Peyer's patch (tissue), 4 donors: Measurements from ENCODE around the gene MCOLN1. TPM values are rescaled to one million over a fixed set of nuclear protein-coding genes. Genes with fewer than 3 reads are reported as not detected.

Source experiments
- DNase-seq, 3 donors: peaks; one replicate each; pipeline ENCODE4 v3.0.0-alpha.2; 2017 to 2019
- H3K27ac ChIP-seq, 4 donors: fragments of 200-600 bp; sonication (generic); one replicate each; pipeline ENCODE4 v1.5.1; 2016 to 2019
- H3K27me3 ChIP-seq, 2 donors: fragments of 200-600 bp; sonication (generic); one replicate each; pipeline ENCODE4 v1.5.1; 2019
- H3K36me3 ChIP-seq, 3 donors: fragments of 200-600 bp; sonication (generic); one replicate each; pipeline ENCODE4 v1.5.1; 2016 to 2019
- H3K4me1 ChIP-seq, 4 donors: fragments of 200-600 bp; sonication (generic); one replicate each; pipeline ENCODE4 v1.5.1; 2016 to 2019
- H3K4me3 ChIP-seq, 4 donors: fragments of 200-600 bp; sonication (generic); 1 replicate in 3 of 4; 2 replicates in 1 of 4; pipeline ENCODE4 v1.5.1; 2016 to 2019; ENCODE audit warnings: mild to moderate bottlenecking in 1 of 4
- H3K9me3 ChIP-seq, 4 donors: fragments of 200-600 bp; sonication (generic); one replicate each; pipeline ENCODE4 v1.5.1; 2016 to 2019; ENCODE audit warnings: mild to moderate bottlenecking in 1 of 4
- CTCF ChIP-seq, 6 experiments: fragments of 450-650 bp in 4 of 6; fragments of 200-600 bp in 2 of 6; sonication (generic) in 1 of 6; IDR thresholded peaks; one replicate each; pipeline ENCODE4 v1.5.1; 2017 to 2019; ENCODE audit warnings: antibody characterized with exemption in 6 of 6, mild to moderate bottlenecking in 3 of 6, moderate library complexity in 1 of 6
- POLR2A ChIP-seq, 2 donors: fragments of 450-650 bp; IDR thresholded peaks; one replicate each; pipeline ENCODE4 v1.5.1; 2017; ENCODE audit warnings: antibody characterized with exemption in 2 of 2, mild to moderate bottlenecking in 2 of 2, moderate library complexity in 2 of 2
- total RNA-seq, 4 donors: library from RNA; depleted of rRNA; stranded (reverse); fragments of >200 nt; gene quantifications; one replicate each; pipeline ENCODE4 v1.1.0, GENCODE V29; 2016

The MCOLN1 gene
- total RNA-seq, 4 donors from 2014 or later = 18.0 to 37.1 (median 21.9) TPM

- peaks cover 0 to 52% (median 0%) of the 10 kb centered on the region in 3 donors for H3K36me3 ChIP-seq
- no peaks in the 10 kb centered on the region for H3K27me3 ChIP-seq
- H3K27ac ChIP-seq = peak overlapping the region in 1 of 4 donors; percentile 17
- H3K4me3 ChIP-seq = no peak overlapping the region
- no peak for TF ChIP-seq CTCF (IDR thresholded peaks at IDR 0.05)
- TF ChIP-seq POLR2A (IDR thresholded peaks at IDR 0.05) = no peak
- H3K4me1 ChIP-seq = peaks cover 0 to 5% (median 0%) of the 10 kb centered on the region in 4 donors
- no peak for DNase-seq
- no peaks in the 10 kb centered on the region for H3K9me3 ChIP-seq
Measured at GRCh38 chr19:7544626-7545025, 22.2 kb downstream of the MCOLN1 start.

GRCh38 chr19:7545300-7545699 is 22.9 kb downstream of the MCOLN1 start:
- Histone ChIP-seq H3K4me3 (no peak overlapping the region), H3K9me3 (no peaks in the 10 kb centered on the region), H3K27me3 (no peaks in the 10 kb centered on the region), H3K4me1 (peaks cover 0 to 5% (median 0%) of the 10 kb centered on the region in 4 donors), H3K27ac (peak overlapping the region in 1 of 4 donors; percentile 17), H3K36me3 (peaks cover 0 to 52% (median 0%) of the 10 kb centered on the region in 3 donors)
- no peak for TF ChIP-seq POLR2A (IDR thresholded peaks at IDR 0.05)
- no peak for TF ChIP-seq CTCF (IDR thresholded peaks at IDR 0.05)
- DNase-seq = no peak

GRCh38 chr19:7545904-7546303 is 23.5 kb downstream of the MCOLN1 start:
- H3K4me1 ChIP-seq = peaks cover 0 to 12% (median 0%) of the 10 kb centered on the region in 4 donors
- H3K27ac ChIP-seq = no peak overlapping the region
- no peak for DNase-seq
- H3K4me3 ChIP-seq = no peak overlapping the region
- no peaks in the 10 kb centered on the region for H3K27me3 ChIP-seq
- TF ChIP-seq CTCF (IDR thresholded peaks at IDR 0.05) (no peak), POLR2A (IDR thresholded peaks at IDR 0.05) (no peak)
- peaks cover 0 to 52% (median 0%) of the 10 kb centered on the region in 3 donors for H3K36me3 ChIP-seq
- H3K9me3 ChIP-seq = no peaks in the 10 kb centered on the region

GRCh38 chr19:7547159-7547558 is 24.7 kb downstream of the MCOLN1 start:
- H3K27me3 ChIP-seq = no peaks in the 10 kb centered on the region
- peaks cover 0 to 45% (median 0%) of the 10 kb centered on the region in 3 donors for H3K36me3 ChIP-seq
- H3K4me1 ChIP-seq = peaks cover 0 to 12% (median 0%) of the 10 kb centered on the region in 4 donors
- TF ChIP-seq CTCF (IDR thresholded peaks at IDR 0.05) (no peak), POLR2A (IDR thresholded peaks at IDR 0.05) (no peak)
- H3K27ac ChIP-seq = no peak overlapping the region
- H3K4me3 ChIP-seq = no peak overlapping the region
- no peak for DNase-seq
- H3K9me3 ChIP-seq = no peaks in the 10 kb centered on the region

- Histone ChIP-seq H3K27ac (no peak overlapping the region), H3K4me1 (peaks cover 0 to 12% (median 0%) of the 10 kb centered on the region in 4 donors), H3K4me3 (no peak overlapping the region), H3K27me3 (no peaks in the 10 kb centered on the region), H3K36me3 (peaks cover 0 to 39% (median 0%) of the 10 kb centered on the region in 3 donors), H3K9me3 (no peaks in the 10 kb centered on the region)
- TF ChIP-seq CTCF (IDR thresholded peaks at IDR 0.05) = no peak
- TF ChIP-seq POLR2A (IDR thresholded peaks at IDR 0.05) = no peak
- DNase-seq = no peak
Measured at GRCh38 chr19:7549429-7550148, 27.2 kb downstream of the MCOLN1 start.
